PC-3 (cell line): ENCODE data around the gene DAAM1. TPM values are rescaled to one million over a fixed set of nuclear protein-coding genes. Genes with fewer than 3 reads are reported as not detected.

Experiments used
- ATAC-seq: fragments of 200-7000 bp; cut with Tn5 transposase; 2 replicates; pipeline ENCODE4 v1.9.1; 2020; ENCODE audit warnings: mild to moderate bottlenecking, moderate library complexity
- BruUV-seq: library from RNA; stranded (reverse); fragments of 400-500 nt; replicated peaks from 2 replicates; lab custom pipeline; 2021; lab: Mats Ljungman, UMichigan
- CTCF ChIA-PET: fragments of 300-600 bp; sonication (Branson Sonifier 250); formaldehyde crosslinking; loops from one replicate; lab custom pipeline; 2022; ENCODE audit warnings: antibody characterized with exemption; lab: Charles Lee
- POLR2A ChIA-PET: fragments of 300-600 bp; sonication (Branson Sonifier 250); formaldehyde crosslinking; loops from one replicate; lab custom pipeline; 2022; ENCODE audit warnings: antibody characterized with exemption; ENCODE audit not compliant: unreplicated experiment; lab: Charles Lee
- DNase-seq: peaks from one replicate; pipeline ENCODE4 v3.0.0-alpha.2; 2015
- H2AFZ ChIP-seq: fragments of 300-600 bp; sonication (generic); 2 replicates; pipeline ENCODE4 v1.6.0; 2016; ENCODE audit warnings: antibody characterized with exemption, low read length
- H3F3A ChIP-seq: fragments of 300-600 bp; sonication (generic); one replicate; pipeline ENCODE4 v1.6.0; 2017; ENCODE audit warnings: antibody characterized with exemption, low read length, control low read depth, mild to moderate bottlenecking; ENCODE audit not compliant: unreplicated experiment
- H3K27ac ChIP-seq: fragments of 300-600 bp; sonication (generic); 2 replicates; pipeline ENCODE4 v1.5.1; 2016; ENCODE audit warnings: mild to moderate bottlenecking, low read length
- H3K27me3 ChIP-seq: fragments of 300-600 bp; sonication (generic); 2 replicates; pipeline ENCODE4 v1.6.1; 2016; ENCODE audit warnings: low read length, mixed read lengths
- H3K36me3 ChIP-seq: fragments of 300-600 bp; sonication (generic); 2 replicates; pipeline ENCODE4 v1.6.1; 2016; ENCODE audit warnings: low read depth, mixed run types, low read length, mixed read lengths
- H3K4me1 ChIP-seq: fragments of 300-600 bp; sonication (generic); 2 replicates; pipeline ENCODE4 v1.5.1; 2016; ENCODE audit warnings: low read length; ENCODE audit not compliant: insufficient read depth
- H3K4me2 ChIP-seq: fragments of 300-600 bp; sonication (generic); 2 replicates; pipeline ENCODE4 v1.6.0; 2016; ENCODE audit warnings: low read length
- H3K4me3 ChIP-seq: fragments of 300-600 bp; sonication (generic); 2 replicates; pipeline ENCODE4 v1.5.1; 2016; ENCODE audit warnings: mild to moderate bottlenecking, low read length, mixed read lengths
- H3K79me2 ChIP-seq: fragments of 300-600 bp; sonication (generic); 2 replicates; pipeline ENCODE4 v1.6.1; 2017; ENCODE audit warnings: low read length, mixed read lengths
- H3K9ac ChIP-seq: fragments of 300-600 bp; sonication (generic); 2 replicates; pipeline ENCODE4 v1.6.0; 2016; ENCODE audit warnings: mild to moderate bottlenecking, low read length
- H3K9me2 ChIP-seq: fragments of 300-600 bp; sonication (generic); replicated peaks from 2 replicates; pipeline ENCODE4 v1.6.1; 2016; ENCODE audit warnings: mixed run types, low read length, mixed read lengths
- H3K9me3 ChIP-seq: fragments of 300-600 bp; sonication (generic); 2 replicates; pipeline ENCODE4 v1.6.1; 2016; ENCODE audit warnings: low read length, mixed read lengths
- H4K20me1 ChIP-seq: fragments of 300-600 bp; sonication (generic); 2 replicates; pipeline ENCODE4 v1.6.1; 2016; ENCODE audit warnings: low read length, mixed read lengths
- CTCF ChIP-seq: fragments of 300-600 bp; sonication (generic); conservative IDR thresholded peaks from 2 replicates; pipeline ENCODE4 v1.5.1; 2017; ENCODE audit warnings: antibody characterized with exemption, low read depth, mild to moderate bottlenecking, low read length
- EZH2 ChIP-seq: fragments of 300-600 bp; sonication (generic); IDR thresholded peaks from one replicate; pipeline ENCODE4 v1.6.1; 2017; ENCODE audit warnings: antibody characterized with exemption, mild to moderate bottlenecking, low read length; ENCODE audit not compliant: unreplicated experiment
- EZH2phosphoT487 ChIP-seq: fragments of 300-600 bp; sonication (generic); IDR thresholded peaks from 2 replicates; pipeline ENCODE4 v1.6.1; 2018; ENCODE audit warnings: mild to moderate bottlenecking, antibody characterized with exemption, low read length, borderline replicate concordance
- intact Hi-C: fragments of 100-400 bp; cut with micrococcal nuclease; formaldehyde crosslinking; loops from 2 replicates; pipeline ENCODE4 v1.9.0; 2023
- total RNA-seq: library from RNA; depleted of rRNA; stranded (reverse); fragments of >200 nt; gene quantifications from 2 replicates; pipeline ENCODE4 v1.2.3, GENCODE V29; 2014

The DAAM1 gene
- total RNA-seq, 1 experiment from 2014 or later: 32.7 TPM

- no peaks in the 10 kb centered on the region for H3K36me3 ChIP-seq
- H3F3A ChIP-seq: no peaks in the 10 kb centered on the region
- no peak overlapping the region for H3K4me3 ChIP-seq
- H3K9me2 ChIP-seq: no peaks in the 10 kb centered on the region
- H3K4me1 ChIP-seq: no peaks in the 10 kb centered on the region
- no peaks in the 10 kb centered on the region for H3K27me3 ChIP-seq
- POLR2A ChIA-PET: no interaction called here
- ATAC-seq (no peak), DNase-seq (no peak)
- no peak overlapping the region for H3K27ac ChIP-seq
- no peak overlapping the region for H3K4me2 ChIP-seq
- no peaks in the 10 kb centered on the region for H3K9me3 ChIP-seq
- TF ChIP-seq EZH2 (no peak), CTCF (no peak), EZH2phosphoT487 (no peak)
- intact Hi-C loops: no loop called here
- no TSS peak for BruUV-seq
- no peaks in the 10 kb centered on the region for H3K79me2 ChIP-seq
- no peak overlapping the region for H2AFZ ChIP-seq
- H3K9ac ChIP-seq: no peak overlapping the region
- CTCF ChIA-PET: interaction anchor here (0.6 kb wide), 1 partner anchor 223 kb away, joined by 3 read pairs; no protein-coding TSS in a partner anchor
- H4K20me1 ChIP-seq: no peaks in the 10 kb centered on the region
These were observed 202.9 kb downstream of the DAAM1 start for GRCh38 chr14:59391388-59391787.

- no peaks in the 10 kb centered on the region for H3K9me2 ChIP-seq
- H3K9me3 ChIP-seq: no peaks in the 10 kb centered on the region
- ATAC-seq (no peak), DNase-seq (no peak)
- no peaks in the 10 kb centered on the region for H3F3A ChIP-seq
- H3K36me3 ChIP-seq: no peaks in the 10 kb centered on the region
- H3K27ac ChIP-seq: no peak overlapping the region
- no peak overlapping the region for H3K4me3 ChIP-seq
- intact Hi-C loops: no loop called here
- H3K27me3 ChIP-seq: no peaks in the 10 kb centered on the region
- H4K20me1 ChIP-seq: no peaks in the 10 kb centered on the region
- H3K79me2 ChIP-seq: no peaks in the 10 kb centered on the region
- H3K4me2 ChIP-seq: no peak overlapping the region
- TF ChIP-seq EZH2phosphoT487: no peak
- no peak for TF ChIP-seq EZH2
- ChIA-PET POLR2A (no interaction called here), CTCF (no interaction called here)
- no peak overlapping the region for H3K9ac ChIP-seq
- no peaks in the 10 kb centered on the region for H3K4me1 ChIP-seq
- no TSS peak for BruUV-seq
- H2AFZ ChIP-seq: no peak overlapping the region
These were observed 205.8 kb downstream of the DAAM1 start for GRCh38 chr14:59394268-59394667.

DNA sequence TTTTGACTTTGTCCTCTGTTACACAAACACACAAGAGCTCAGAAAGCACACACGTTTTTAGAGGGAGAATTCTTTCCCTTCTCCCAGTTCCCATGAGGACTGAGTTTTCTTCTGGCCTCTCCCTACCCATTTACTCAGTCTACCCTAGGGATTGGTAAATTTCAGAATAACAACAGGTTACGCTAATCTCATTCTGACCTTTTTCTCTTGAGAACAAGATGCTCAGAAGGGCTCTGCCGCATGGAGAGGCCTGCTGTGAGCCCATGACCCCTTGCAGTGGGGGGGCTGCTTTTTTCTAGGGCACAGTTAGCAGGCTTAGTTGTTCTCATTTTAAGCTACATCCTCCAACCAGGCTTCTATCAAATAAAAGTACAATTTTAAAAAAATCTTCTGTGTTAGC is 207.2 kb downstream of the DAAM1 start:
- TF ChIP-seq CTCF: no peak
- TF ChIP-seq EZH2: no peak
- no peak for TF ChIP-seq EZH2phosphoT487
- no TSS peak for BruUV-seq
- intact Hi-C loops: no loop called here
- Histone ChIP-seq H3K9me2 (no peaks in the 10 kb centered on the region), H3K4me1 (no peaks in the 10 kb centered on the region), H3K27ac (no peak overlapping the region), H3K9ac (no peak overlapping the region), H3K4me2 (no peak overlapping the region), H3F3A (no peaks in the 10 kb centered on the region), H3K36me3 (no peaks in the 10 kb centered on the region), H2AFZ (no peak overlapping the region), H4K20me1 (no peaks in the 10 kb centered on the region), H3K9me3 (no peaks in the 10 kb centered on the region), H3K79me2 (no peaks in the 10 kb centered on the region), H3K4me3 (no peak overlapping the region), H3K27me3 (no peaks in the 10 kb centered on the region)
- no peak for ATAC-seq
- POLR2A ChIA-PET: no interaction called here
- CTCF ChIA-PET: no interaction called here
- DNase-seq: no peak
